Sciatic nerve (tissue), 2 donors: ENCODE data around the gene C1orf21. TPM values are rescaled to one million over a fixed set of nuclear protein-coding genes. Genes with fewer than 3 reads are reported as not detected.

ENCODE experiments used
- ATAC-seq: fragments of 200-7000 bp; cut with Tn5 transposase; one replicate; pipeline ENCODE4 v1.9.1; 2020; ENCODE audit warnings: mild to moderate bottlenecking, moderate library complexity
- DNase-seq: peaks from one replicate; pipeline ENCODE4 v3.0.0-alpha.2; 2020; ENCODE audit warnings: low spot score
- intact Hi-C: fragments of 100-400 bp; cut with DNase I; formaldehyde crosslinking; loops from one replicate; pipeline ENCODE4 v1.14.2; 2022
- total RNA-seq: library from RNA; stranded (reverse); fragmentation: NEBNext Ultra II Directional; extraction: Animal tissue kit (Norgen Biotek cat#: 25700); gene quantifications from one replicate; pipeline ENCODE4 v1.2.1, GENCODE V29; 2021
- donor health status: DM: no; HTN: no; CAD: no.
- donor health status: DM: no; HTN: no; CAD: no.

Gene C1orf21
- total RNA-seq, 1 donor from 2014 or later: 81.0 TPM

DNA sequence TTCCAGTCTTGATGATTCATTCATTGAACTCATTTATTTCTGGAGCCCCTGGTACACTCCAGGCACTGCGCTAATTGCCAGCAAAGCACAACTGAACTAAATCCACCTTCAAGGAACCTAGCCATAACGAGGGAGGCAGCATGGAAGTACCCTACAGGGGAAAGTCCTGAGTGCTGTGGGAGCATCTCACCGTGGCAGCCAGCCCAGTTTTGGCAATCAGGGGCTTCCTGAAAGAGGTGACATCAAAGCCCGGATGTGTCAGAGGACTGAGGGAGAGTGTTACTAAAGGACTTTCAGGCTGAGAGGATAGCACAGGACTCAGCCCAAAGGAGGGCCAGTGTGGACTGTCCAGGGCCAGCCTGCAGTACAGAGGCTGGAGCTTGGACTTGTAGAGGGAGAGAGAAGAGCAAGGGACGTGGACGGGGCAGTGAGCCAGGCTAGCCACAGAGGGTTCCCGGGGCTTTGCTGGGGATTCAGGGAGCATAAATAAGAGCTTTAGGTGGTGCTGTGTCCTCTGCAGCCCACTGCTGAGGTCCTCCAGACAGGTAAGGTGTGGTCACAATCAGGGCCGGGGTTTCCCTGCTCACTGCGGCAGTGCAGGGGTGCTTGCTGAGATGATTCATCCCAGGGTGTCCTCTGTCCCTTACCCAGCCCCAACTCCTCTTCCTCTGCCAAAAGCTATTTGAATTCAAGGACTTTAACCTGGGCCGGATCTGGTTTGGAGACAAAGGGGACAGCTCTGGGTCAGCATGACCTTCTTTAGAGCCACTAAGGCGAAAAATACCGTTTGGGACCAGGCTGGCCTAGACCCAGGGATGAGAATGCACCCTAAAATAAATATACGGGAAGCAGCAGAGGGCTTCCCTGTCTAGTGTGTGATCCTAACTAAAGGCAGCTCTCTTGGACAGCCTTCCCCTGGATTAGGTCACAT lies 239.5 kb downstream of the C1orf21 start:
- ATAC-seq: no peak
- DNase-seq: no peak

DNA sequence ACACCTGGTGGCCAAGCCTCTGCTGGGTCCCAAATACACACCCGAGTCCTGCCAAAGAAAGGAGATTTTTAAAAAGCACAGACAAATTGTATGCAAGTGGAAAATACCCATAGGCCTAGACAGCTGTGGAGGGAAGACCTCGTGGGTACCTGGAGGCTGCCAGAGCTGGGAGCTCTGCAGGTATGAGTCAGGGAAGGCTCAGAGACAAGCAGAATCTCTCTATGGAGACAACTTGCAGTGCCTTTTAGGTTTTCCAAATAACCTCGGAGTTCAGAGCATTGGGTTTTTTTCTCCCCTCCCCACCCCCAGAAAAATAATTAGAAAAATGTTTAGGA lies 240.1 kb downstream of the C1orf21 start:
- ATAC-seq (no peak), DNase-seq (no peak)
- intact Hi-C loops: no loop called here

More for the DNA sequence above, 239.5 kb downstream of the C1orf21 start:
- intact Hi-C loops: no loop called here

DNA sequence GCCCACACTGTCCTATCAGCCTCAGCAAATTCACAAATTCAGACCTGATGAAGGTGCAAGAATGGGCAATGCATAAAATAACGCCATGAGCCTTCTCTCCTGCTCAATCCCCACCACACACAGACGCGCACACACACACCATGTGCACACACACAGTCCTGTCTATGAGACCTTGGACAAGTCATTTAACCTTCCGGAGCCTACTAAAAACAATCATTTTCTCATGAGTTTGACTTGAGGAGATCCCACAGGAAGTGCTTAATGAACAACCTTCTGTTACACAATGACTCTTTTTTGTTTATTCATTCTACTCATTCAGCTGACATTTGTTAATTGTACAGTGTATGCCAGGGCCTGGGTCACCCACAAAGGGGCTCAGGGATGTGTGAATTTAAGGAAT lies 242.4 kb downstream of the C1orf21 start:
- intact Hi-C loops: no loop called here
- peak; percentile 42 for ATAC-seq
- DNase-seq: no peak

DNA sequence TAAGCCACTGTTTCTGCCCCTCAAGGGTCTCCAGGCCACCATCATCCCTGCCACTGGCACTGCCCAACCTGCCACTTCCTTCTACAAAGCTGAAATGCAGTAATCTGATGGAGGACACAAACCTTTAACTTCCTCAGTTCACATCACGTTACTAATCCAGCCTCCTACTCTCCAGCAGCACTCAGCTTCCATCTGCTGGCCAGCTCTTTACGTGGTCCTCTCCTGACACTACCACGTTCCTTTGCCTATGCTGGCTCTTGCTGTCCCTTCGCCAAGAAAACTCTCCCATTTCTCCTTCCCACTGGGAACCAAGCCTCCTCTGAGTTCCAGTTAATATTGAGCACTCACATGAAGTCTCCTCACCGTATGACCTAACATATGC lies 243.8 kb downstream of the C1orf21 start:
- ATAC-seq: peak; percentile 18
- DNase-seq: no peak
- intact Hi-C loops: no loop called here

DNA sequence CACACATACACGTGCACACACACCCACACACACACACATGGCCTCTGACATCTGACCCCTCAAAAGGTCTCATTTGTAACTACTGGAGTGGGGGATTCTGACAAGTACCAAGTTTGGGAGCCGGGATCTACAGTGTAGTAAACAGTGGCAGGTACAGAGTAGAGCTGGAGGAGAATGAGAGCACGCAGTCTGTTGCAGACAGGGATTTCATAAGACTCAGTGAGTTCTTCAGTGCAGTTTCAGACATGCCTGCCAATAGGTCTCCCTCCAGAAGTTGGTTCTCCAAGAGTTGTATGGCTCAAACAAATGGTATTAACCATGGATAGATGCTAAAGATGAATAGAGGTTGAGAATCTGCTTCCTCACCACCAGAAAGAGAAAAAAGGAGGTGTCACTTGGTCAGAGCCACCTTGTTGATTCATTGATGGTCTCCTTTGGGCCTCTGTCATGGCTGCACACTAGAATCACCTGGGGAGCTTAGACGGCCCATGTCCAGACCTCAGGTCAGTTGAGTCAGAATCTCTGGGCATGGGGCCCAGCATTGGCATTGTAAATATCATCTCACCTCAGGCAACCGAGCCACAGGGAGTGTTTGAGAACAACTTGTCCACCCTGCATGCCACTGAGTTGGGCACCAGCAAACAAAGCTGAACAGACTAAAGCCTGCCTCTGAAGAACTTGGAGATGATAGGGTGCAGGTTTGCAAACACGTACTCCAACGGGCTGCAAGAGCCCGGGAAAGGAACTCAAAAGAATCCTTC lies 245.8 kb downstream of the C1orf21 start:
- ATAC-seq (no peak), DNase-seq (no peak)
- intact Hi-C loops: no loop called here

DNA sequence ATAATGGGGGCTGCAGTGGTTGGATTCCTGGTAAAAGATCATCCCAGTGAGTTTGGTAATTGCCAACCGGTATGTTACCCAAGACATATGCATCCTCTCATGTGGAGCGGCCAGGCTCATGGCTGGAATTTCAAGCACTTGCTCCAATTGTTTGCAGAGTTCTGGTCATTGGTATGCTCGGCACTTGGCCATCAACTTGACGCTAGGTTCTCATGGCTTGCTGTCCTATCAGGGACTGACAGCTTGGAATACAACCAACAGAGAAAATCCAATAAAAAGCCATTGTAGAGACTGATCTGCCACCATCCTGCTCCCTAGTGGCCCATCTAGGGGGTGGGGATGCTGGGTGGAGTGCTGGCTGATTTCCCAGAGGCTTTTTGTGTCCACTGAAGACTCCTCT lies 247.0 kb downstream of the C1orf21 start:
- intact Hi-C loops: no loop called here
- DNase-seq: no peak
- no peak for ATAC-seq

DNA sequence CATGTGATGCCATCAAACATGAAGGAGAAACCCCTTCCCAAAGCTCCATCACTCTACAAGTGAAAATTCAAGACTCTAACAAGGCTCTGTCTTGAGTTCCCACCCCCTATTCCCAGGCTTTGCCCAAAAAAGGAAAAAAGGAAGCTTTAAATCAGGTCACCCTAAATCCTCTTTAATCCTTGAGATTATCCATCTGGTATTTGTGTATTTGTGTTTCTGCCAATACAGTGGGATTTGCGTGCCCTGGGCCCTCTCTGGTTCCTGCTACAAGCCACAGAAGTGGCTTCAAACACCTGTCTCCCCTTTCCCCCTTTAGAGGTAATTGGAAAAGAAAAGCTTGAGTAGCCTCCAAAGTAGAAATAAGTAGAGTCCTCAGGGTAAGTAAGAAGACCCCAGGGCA lies 247.5 kb downstream of the C1orf21 start:
- intact Hi-C loops: no loop called here
- ATAC-seq (no peak), DNase-seq (no peak)

DNA sequence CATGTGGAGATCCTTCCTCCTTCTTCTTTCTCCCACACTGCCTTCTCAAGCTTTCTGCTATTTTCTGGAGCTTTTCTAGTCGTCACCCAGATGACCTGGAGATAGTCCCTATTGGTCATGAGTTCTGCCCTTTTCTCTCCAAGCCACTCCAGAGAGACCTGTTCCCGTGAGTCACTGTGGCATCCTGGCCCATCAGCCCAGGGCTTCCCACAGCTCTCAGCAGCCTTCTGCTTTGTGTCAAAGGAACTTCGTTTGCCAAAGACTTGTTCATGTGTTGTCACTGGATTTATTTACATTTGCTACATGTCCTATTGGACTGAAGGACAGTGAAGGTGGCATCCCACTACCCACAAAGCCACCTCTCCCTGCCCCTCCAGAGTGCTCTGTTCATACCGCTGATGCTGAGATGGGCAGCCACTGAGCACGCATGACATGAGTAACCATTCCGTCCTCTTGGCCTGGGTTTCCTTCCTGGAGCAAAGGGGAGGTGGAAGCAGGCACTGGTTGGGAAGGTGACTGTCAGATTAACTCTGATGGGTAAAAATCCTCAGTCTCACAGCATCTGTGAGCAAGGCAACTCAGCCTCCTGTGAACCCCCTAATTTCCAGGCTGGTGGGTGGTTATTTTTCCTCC lies 248.6 kb downstream of the C1orf21 start:
- DNase-seq (no peak), ATAC-seq (peak; percentile 21)
- intact Hi-C loops: no loop called here

DNA sequence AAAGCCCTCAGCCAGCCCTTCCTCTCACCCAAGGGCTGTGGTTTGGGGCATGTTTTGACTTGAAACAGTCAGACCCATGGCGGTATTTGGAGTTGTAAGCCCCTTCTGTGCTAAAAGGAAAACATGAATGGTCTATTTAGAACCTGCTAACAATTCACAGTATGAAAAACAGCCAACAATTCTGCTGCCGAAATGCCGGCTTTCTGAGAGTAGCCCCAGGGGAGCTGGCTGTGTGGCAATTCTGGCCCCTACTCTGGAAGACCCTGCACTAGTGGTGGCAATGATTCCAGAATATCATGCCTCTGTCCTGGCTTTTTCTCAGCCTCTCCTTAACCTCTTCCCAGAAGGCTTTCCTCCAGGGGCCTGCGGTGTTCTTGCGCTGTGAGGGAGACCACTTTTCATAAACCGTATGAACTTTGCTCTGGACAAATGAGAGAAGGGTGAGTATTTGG lies 249.2 kb downstream of the C1orf21 start:
- ATAC-seq (peak; percentile 96), DNase-seq (peak; percentile 77)
- intact Hi-C loops: no loop called here

DNA sequence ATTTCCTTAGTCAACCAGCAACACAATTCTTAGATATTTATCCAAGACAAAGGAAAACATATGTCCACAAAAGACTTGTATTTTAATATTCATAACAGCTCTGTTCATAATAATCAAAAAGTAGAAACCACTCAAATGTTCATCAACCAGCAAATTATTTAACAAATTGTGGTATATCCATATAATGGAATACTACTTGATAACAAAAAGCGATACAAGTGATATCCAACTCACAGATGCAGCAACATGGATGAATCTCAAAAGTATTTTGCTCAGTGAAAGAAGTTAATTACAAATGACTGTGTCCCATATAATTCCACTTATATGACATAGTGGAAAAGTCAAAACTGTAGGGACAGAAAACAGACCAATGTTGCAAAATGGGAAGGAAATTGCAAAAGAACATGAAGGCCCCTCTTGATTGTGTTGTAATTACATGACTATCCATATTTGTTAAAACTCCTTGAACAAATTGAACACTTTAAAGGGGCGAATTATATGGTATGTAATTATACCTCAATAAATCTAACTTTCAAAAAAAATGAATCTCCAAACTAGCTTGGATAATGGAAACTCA lies 250.9 kb downstream of the C1orf21 start:
- ATAC-seq: no peak
- no peak for DNase-seq
- intact Hi-C loops: no loop called here

DNA sequence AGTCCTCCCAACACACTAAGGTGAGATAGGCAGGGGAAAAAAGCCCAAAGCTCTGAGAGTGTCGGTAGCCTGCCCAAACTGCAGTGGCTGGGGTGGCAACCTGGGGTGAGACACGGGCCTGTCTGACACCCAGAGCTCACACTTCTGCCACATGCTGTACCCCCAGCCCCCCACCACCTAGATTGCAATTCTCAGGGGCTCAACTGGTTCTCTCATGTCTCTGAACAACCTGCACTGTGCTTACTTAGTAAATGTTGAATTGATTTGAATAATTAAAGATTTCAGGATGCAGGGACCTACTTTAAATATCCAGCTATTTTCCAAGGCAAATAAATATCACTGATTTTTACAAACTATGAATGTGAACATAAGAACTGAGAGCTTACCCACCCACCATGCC lies 252.4 kb downstream of the C1orf21 start:
- ATAC-seq (no peak), DNase-seq (no peak)
- intact Hi-C loops: no loop called here

DNA sequence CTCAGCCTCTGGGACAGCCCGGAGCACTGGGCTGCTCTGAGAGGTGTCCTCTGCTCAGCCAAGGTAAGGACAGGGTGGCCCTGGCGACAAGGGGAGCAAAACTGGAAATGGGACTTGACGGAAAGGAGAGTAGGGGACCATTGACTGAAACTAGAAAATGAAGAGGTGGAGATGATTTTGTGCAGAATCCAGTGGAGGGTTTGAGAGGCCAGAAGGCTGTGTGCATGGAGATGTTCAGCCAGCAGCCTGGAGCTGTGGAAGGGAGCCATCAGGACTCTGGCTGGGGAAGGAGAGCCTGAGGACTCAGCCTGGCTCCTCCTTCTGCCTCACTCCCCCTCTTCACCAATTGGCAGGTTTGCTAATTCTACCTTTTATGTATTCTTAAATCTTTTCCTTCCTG lies 253.7 kb downstream of the C1orf21 start:
- DNase-seq: no peak
- intact Hi-C loops: no loop called here
- ATAC-seq: no peak

DNA sequence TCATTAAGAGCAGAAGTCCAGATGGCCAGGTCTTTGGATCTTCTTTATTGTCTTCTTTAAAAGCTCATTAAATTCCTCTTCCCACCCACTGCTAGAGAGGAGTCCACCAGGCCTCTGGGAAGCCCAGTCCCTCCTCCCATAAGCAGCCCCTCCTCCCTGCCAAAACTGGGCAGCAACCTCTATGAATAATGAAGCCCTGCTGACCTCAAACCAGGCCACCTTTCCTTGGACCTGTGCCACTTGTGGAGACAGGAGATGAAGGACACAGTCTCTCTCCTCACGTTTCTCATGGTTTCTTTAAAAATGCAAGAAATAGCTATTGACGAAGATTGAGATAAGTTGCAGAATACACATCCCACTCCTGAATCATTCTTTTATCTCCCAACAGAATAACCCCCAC lies 255.1 kb downstream of the C1orf21 start:
- DNase-seq (no peak), ATAC-seq (no peak)
- intact Hi-C loops: no loop called here

DNA sequence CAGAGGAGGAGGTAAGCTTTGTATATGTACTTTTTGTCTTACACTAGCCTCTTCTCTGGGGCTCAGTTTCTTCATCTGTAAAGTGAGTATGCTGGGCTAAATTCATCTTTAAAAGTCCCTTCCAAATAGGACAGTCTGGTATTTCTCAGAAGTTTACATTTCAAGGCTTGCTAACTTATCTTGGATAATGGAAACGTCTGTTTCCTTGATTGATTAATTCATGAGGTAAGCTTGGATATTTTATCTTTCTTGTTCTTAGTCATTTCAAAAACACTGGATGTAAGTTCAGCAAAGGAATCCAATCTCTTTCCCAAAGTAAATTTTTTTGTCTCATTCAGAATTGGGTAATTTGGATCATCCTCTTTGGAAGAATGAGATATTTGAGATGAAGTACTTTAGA lies 256.8 kb downstream of the C1orf21 start:
- intact Hi-C loops: no loop called here
- ATAC-seq (peak; percentile 13), DNase-seq (no peak)

DNA sequence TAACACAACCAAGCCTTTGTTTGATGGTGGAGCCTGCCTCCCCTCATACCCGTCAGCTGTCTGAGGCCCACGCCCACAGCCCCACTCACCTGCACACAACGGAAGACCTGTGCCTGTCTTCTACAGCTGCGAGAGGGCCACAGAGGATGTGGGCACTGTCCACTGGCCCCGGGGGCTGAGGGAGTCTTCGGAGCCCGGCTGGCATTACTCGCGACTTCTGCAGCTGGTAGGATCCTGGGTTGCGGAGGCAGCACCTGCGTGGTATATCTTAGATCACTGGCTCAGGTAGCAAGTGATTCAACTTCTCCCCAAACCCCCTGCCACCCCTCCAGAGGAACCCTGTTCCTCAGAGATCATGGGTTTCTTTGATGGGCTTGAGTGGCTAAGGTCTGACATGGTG lies 257.9 kb downstream of the C1orf21 start:
- DNase-seq: no peak
- intact Hi-C loops: no loop called here

DNA sequence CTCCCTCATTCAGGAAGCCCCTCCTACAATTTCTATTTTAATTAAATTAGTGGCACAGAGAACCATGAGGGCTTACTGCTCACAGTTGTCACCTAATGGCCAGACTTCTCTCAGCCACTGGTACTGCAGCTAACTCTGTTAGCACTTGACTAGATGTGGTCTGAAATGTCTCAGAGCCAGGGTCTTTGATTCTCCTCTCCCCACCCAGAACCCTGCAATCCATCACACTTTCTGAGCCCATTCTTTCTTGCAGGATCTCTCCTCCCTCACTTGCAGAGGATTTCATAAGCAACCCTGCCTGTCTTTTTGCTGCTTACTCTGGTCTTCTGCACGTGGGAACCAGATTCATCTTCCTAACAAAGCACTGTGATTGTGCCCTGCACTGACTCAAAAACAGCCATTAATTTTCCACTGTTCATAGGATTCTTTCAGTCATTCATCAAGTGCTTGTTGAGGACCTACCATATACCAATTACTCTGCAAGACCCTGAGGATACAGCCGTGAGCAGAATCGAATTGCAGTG lies 259.4 kb downstream of the C1orf21 start:
- DNase-seq (no peak), ATAC-seq (no peak)
- intact Hi-C loops: no loop called here

More for the DNA sequence above, 257.9 kb downstream of the C1orf21 start:
- ATAC-seq: no peak

DNA sequence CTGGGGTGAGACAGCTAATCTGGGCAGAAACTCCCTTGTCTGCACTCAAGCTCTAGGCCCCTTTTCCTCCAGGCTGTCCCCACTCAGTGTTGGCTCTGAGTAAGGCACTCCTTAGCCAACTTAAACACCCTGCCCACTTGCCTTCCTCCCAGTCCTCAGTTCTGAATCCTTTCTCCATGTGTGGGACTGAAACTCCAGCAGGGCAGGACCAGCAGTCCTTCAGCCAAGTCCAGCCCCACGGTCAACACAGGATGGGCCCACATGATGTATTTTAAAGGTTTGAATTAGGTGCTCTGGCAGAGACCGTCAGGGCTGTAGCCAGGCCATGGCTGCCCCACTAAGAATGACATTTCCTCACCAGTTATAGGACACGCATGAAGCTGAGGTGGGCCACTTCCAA lies 260.0 kb downstream of the C1orf21 start:
- intact Hi-C loops: no loop called here
- ATAC-seq: peak; percentile 51

DNA sequence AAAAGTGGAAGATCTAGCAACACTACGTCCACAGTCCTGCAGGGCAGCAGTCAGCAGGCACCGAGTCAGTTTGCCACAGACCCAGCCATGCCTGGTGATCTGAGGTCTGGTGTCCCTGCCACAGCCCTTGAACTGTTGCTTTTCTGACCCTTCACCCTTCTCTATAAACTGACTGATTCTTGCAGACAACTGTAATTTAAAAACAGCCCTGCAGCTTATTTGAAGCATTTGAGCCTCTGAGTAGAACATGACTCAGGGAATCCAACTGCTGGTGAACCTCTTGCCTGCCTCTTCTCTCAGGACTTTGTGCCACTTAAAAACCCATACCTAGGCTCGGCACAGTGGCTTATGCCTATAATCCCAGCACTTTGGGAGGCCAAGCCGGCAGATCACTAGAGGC lies 260.6 kb downstream of the C1orf21 start:
- ATAC-seq: no peak
- intact Hi-C loops: no loop called here
- no peak for DNase-seq

More for the DNA sequence above, 260.0 kb downstream of the C1orf21 start:
- DNase-seq: no peak

DNA sequence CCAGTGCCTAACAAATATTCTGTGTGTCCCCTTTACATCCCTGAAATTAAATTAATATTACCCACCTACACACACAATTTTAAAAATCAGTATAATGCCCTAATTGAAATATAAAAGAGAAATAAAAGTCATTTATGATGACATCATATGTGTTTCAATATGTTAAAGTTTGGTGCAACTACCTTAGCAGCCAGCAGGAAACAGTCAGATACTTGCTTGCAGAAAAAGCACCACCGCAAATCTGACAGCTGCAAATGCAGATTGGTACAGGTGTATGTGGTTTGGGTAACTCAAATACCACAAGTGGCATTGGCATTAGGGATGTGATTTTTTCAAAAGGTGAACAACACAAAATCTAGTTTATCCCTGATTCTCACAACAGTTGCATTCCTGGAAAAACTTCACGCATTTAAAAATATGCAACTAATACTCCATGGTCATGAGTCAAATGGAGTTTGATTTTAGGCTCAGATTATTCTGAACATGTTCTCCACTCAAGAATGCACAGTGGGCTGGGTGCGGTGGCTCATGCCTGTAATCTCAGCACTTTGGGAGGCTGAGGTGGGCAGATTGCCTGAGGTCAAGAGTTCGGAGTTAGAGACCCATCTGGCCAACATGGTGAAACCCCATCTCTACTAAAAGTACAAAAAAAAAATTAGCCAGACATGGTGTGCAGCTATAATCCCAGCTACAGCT lies 261.5 kb downstream of the C1orf21 start:
- ATAC-seq (no peak), DNase-seq (no peak)
- intact Hi-C loops: no loop called here
